Gastrocnemius medialis (tissue), 4 donors: ENCODE data around the gene EXTL1.

Experiments used
- POLR2A ChIP-seq, 2 donors: fragments of 450-650 bp; IDR thresholded peaks; one replicate each; pipeline ENCODE4 v1.6.1; 2017; ENCODE audit warnings: antibody characterized with exemption in 2 of 2, mild to moderate bottlenecking in 2 of 2, moderate library complexity in 2 of 2
- TF ChIP-seq, protein P1 (sequence below), 5 experiments: fragments of 450-650 bp in 3 of 5; fragments of 200-600 bp in 2 of 5; sonication (generic) in 2 of 5; IDR thresholded peaks in 4 of 5; conservative IDR thresholded peaks in 1 of 5; 1 replicate in 4 of 5; 2 replicates in 1 of 5; pipeline ENCODE4 v1.5.1; 2016 to 2019; ENCODE audit warnings: antibody characterized with exemption in 5 of 5, mild to moderate bottlenecking in 3 of 5, moderate library complexity in 3 of 5

DNA sequence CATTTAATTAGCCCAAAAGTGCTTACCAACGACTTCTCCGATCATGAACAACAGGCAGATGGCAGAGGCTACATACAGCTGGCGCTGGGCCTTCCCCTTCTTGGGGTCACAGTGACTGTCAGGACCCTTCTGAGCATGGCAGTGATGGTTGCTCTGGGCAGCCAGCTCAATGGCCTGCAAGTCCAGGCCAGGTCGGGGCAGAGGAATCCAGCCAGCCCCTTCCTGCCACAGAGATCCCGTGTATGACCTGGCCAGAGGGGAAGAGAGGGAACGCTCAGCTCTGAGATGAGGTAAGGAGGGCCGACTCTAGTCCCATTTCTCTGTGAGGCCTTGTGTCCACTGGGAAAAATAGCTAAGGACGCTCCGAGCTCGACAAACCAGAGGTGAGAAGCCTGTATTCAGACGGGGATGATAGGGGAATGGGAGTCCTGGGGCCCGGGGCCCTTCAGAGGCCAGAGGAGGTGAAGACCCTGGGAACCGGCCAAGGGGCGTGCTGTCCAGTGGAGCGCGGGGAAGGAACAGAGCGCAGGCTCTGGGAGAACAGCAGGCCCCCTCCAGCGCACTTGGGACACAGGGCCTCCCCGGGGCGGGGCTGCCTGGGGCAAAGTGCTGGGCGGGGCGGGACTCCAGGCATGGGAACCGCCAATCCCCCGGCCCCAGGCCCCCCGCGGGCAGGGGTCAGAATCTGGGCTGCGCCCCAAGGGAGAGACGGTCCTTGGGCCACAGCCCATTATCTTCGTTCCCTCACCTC is 23.6 kb downstream of the EXTL1 start:
- TF ChIP-seq, protein P1, sequence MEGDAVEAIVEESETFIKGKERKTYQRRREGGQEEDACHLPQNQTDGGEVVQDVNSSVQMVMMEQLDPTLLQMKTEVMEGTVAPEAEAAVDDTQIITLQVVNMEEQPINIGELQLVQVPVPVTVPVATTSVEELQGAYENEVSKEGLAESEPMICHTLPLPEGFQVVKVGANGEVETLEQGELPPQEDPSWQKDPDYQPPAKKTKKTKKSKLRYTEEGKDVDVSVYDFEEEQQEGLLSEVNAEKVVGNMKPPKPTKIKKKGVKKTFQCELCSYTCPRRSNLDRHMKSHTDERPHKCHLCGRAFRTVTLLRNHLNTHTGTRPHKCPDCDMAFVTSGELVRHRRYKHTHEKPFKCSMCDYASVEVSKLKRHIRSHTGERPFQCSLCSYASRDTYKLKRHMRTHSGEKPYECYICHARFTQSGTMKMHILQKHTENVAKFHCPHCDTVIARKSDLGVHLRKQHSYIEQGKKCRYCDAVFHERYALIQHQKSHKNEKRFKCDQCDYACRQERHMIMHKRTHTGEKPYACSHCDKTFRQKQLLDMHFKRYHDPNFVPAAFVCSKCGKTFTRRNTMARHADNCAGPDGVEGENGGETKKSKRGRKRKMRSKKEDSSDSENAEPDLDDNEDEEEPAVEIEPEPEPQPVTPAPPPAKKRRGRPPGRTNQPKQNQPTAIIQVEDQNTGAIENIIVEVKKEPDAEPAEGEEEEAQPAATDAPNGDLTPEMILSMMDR (IDR thresholded peaks at IDR 0.05 in 4 of 5, conservative IDR thresholded peaks at IDR 0.05 in 1 of 5): no peak
- no peak for TF ChIP-seq POLR2A (IDR thresholded peaks at IDR 0.05)
